Hair follicular keratinocyte (primary cell): Measurements from ENCODE around the gene MCOLN3. TPM values are rescaled to one million over a fixed set of nuclear protein-coding genes. Genes with fewer than 3 reads are reported as not detected.

Experiments used
- total RNA-seq: library from RNA; depleted of rRNA; stranded (reverse); fragments of >200 nt; gene quantifications from 2 replicates; pipeline ENCODE4 v1.2.3, GENCODE V29; 2015

The MCOLN3 gene, protein sequence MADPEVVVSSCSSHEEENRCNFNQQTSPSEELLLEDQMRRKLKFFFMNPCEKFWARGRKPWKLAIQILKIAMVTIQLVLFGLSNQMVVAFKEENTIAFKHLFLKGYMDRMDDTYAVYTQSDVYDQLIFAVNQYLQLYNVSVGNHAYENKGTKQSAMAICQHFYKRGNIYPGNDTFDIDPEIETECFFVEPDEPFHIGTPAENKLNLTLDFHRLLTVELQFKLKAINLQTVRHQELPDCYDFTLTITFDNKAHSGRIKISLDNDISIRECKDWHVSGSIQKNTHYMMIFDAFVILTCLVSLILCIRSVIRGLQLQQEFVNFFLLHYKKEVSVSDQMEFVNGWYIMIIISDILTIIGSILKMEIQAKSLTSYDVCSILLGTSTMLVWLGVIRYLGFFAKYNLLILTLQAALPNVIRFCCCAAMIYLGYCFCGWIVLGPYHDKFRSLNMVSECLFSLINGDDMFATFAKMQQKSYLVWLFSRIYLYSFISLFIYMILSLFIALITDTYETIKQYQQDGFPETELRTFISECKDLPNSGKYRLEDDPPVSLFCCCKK
- total RNA-seq: 1.7 and 2.6 TPM in 2 replicates

DNA sequence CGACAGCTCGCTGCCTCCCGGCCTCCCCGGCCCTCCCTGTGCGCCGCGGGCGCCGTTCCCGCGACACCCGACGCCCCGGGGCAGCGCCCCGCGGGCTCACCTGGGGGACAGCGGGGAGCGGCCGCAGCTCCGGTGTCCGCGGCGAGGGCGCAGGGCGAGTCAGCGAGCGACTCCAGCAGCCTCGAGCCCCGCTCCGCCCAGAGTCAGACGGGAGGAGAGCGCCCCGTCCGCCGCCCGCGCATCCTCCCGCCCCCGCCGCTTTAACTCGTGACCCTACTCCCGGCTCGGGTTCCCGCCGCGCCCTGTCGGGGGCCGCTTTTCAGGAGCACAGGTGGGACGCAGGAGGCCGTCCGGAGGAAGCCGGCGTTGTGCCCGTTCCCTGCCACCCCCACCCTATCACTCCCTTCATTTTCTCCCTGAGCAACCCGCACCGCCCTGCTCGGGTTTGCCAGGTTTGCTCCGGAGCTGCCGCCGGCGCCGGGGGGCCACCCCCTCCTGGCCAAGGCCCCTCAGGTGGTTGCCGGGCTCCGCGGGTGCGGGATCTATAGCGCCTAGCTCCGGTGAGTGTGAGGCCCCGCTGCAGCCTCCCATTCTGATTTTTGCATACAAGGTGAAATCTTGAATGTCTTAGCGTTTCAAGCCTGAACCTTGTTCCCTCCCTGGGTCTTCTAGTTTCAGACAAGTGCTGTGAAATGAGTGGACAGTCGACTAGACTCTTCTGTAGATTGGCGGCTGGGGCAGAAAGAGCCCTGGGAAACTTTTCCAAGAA, at the start of gene MCOLN3:
Gene MCOLN3 (minus strand): TSS at position 205 of the 769 bp plus-strand sequence. CDS start 3,140 bp downstream, outside the sequence.

GRCh38 chr1:84996846-84997666, 51.2 kb downstream of the MCOLN3 start, which contains the start of gene MCOLN2:
TSS of gene MCOLN2 (minus strand) at chr1:84997113. CDS start at chr1:84996872, 241 bp downstream.

Other genes with a start within 250 kb of the MCOLN3 start
- gene LPAR3, start 155.3 kb downstream of the MCOLN3 start, total RNA-seq: 40.6 and 61.5 TPM in 2 replicates
- 2.0 and 2.9 TPM in 2 replicates for gene MCOLN2, start 51.4 kb downstream of the MCOLN3 start, total RNA-seq
- gene SYDE2, start 152.5 kb upstream of the MCOLN3 start, total RNA-seq: 2.2 and 3.6 TPM in 2 replicates
- 12.5 and 15.3 TPM in 2 replicates for gene C1orf52, start 211.2 kb upstream of the MCOLN3 start, total RNA-seq
- 38.8 and 56.5 TPM in 2 replicates for gene BCL10, start 228.1 kb upstream of the MCOLN3 start, total RNA-seq